ENCODE results near the gene AUP1.

DNA sequence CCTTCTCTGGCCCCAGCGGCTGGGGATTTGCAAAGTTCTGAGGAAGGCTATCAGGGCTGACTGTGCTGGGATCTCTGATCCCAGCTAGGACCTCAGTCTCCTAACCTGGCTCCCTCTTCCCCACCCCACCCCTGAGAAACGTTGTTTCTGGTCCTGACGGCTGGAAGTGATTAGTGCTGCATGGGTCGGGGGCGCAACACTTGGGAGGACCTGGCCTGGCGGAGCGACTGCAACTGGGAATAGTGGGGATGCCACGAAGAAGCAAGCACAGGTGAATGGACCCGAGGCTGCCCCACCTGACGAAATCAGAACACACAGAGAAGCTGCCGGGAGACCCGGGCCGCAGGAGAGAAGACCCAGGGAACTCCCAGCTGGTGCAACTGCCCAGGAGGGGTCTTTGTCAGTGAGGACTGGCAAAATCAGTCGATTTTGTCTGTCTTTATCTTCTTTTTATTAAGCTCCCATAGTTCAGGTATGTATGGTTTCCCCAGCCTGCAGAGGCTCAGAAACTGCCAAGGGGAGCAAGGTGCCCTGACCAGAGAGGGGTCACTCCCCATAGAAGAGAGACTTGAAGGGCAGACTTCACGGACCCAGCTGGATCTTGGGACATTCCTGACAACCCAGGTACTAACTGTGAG, 29.4 kb downstream of the AUP1 start:
- TF ChIP-seq, protein P1, sequence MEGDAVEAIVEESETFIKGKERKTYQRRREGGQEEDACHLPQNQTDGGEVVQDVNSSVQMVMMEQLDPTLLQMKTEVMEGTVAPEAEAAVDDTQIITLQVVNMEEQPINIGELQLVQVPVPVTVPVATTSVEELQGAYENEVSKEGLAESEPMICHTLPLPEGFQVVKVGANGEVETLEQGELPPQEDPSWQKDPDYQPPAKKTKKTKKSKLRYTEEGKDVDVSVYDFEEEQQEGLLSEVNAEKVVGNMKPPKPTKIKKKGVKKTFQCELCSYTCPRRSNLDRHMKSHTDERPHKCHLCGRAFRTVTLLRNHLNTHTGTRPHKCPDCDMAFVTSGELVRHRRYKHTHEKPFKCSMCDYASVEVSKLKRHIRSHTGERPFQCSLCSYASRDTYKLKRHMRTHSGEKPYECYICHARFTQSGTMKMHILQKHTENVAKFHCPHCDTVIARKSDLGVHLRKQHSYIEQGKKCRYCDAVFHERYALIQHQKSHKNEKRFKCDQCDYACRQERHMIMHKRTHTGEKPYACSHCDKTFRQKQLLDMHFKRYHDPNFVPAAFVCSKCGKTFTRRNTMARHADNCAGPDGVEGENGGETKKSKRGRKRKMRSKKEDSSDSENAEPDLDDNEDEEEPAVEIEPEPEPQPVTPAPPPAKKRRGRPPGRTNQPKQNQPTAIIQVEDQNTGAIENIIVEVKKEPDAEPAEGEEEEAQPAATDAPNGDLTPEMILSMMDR (conservative IDR thresholded peaks at IDR 0.05 in 1 of 2, IDR thresholded peaks at IDR 0.05 in 1 of 2; ENCODE audit: low read depth in 1 of 2, low read length in 2 of 2) = no peak
- TF ChIP-seq EZH2 (IDR thresholded peaks at IDR 0.05; ENCODE audit: low read length, missing control alignments) = no peak
